GM12878 (cell line): ENCODE data around the gene ARHGAP26.

Source experiments
- CHD4 ChIP-seq: fragments of 200-600 bp; sonication (generic); IDR thresholded peaks from 2 replicates; pipeline ENCODE4 v1.6.1; 2016; ENCODE audit warnings: mild to moderate bottlenecking
- CREB1 ChIP-seq: IDR thresholded peaks from 2 replicates; pipeline ENCODE4 v1.6.1; 2012; ENCODE audit warnings: low read depth, mild to moderate bottlenecking, inconsistent platforms
- EGR1 ChIP-seq, 2 experiments: IDR thresholded peaks; 1 replicate in 1 of 2; 2 replicates in 1 of 2; pipeline ENCODE4 v1.6.1; 2011 to 2012; ENCODE audit warnings: low read depth in 2 of 2, low read length in 2 of 2, borderline replicate concordance in 1 of 2, mild to moderate bottlenecking in 1 of 2, moderate library complexity in 1 of 2
- EZH2 ChIP-seq: IDR thresholded peaks from 2 replicates; pipeline ENCODE4 v1.6.1; 2012; ENCODE audit warnings: low read depth, mild to moderate bottlenecking, control low read depth, inconsistent platforms, low read length, borderline replicate concordance; ENCODE audit not compliant: control insufficient read depth
- LARP7 ChIP-seq: fragments of 450-650 bp; IDR thresholded peaks from 2 replicates; pipeline ENCODE4 v1.6.1; 2017; ENCODE audit warnings: mild to moderate bottlenecking
- NBN ChIP-seq: fragments of 450-650 bp; IDR thresholded peaks from 2 replicates; pipeline ENCODE4 v1.6.1; 2016
- NFYB ChIP-seq: IDR thresholded peaks from 2 replicates; pipeline ENCODE4 v1.6.1; 2011; ENCODE audit warnings: low read depth, mild to moderate bottlenecking, low read length, improper control_type of control experiment, moderate library complexity; ENCODE audit not compliant: insufficient read depth
- SIN3A ChIP-seq: IDR thresholded peaks from 2 replicates; pipeline ENCODE4 v1.6.1; 2012; ENCODE audit warnings: low read depth, low read length, improper control_type of control experiment
- TAF1 ChIP-seq: IDR thresholded peaks from 2 replicates; pipeline ENCODE4 v1.6.1; 2011; ENCODE audit warnings: mild to moderate bottlenecking, low read depth, low read length, borderline replicate concordance
- ZNF207 ChIP-seq: fragments of 450-650 bp; IDR thresholded peaks from 2 replicates; pipeline ENCODE4 v1.6.1; 2014; ENCODE audit warnings: antibody characterized with exemption, mild to moderate bottlenecking, borderline replicate concordance
- ZNF622 ChIP-seq: fragments of 450-650 bp; IDR thresholded peaks from 2 replicates; pipeline ENCODE4 v1.6.1; 2017; ENCODE audit warnings: mild to moderate bottlenecking, inconsistent platforms
- ZZZ3 ChIP-seq: IDR thresholded peaks from 2 replicates; pipeline ENCODE4 v1.6.1; 2011; ENCODE audit warnings: low read depth; ENCODE audit not compliant: control insufficient read depth, insufficient read length

GRCh38 chr5:142810743-142811290, 40.6 kb downstream of the ARHGAP26 start:
- no peak for TF ChIP-seq ZZZ3
- no peak for TF ChIP-seq EZH2
- TF ChIP-seq NBN, result no peak
- TF ChIP-seq CREB1, result no peak
- no peak for TF ChIP-seq SIN3A
- TF ChIP-seq LARP7, result no peak
- TF ChIP-seq ZNF622, result no peak
- TF ChIP-seq CHD4, result no peak
- no peak for TF ChIP-seq TAF1
- no peak for TF ChIP-seq NFYB
- TF ChIP-seq ZNF207, result no peak
- no peak for TF ChIP-seq EGR1 (IDR thresholded peaks at IDR 0.05; ENCODE audit: borderline replicate concordance in 1 of 2, low read depth in 2 of 2, low read length in 2 of 2)
